Smooth muscle cell (in vitro differentiated cells): Measurements from ENCODE around the gene CALCOCO2. TPM values are rescaled to one million over a fixed set of nuclear protein-coding genes. Genes with fewer than 3 reads are reported as not detected.

ENCODE experiments used
- DNase-seq: peaks from one replicate; lab custom pipeline; 2025; ENCODE audit not compliant: unreplicated experiment; lab: John Stamatoyannopoulos, UW
- H2AFZ ChIP-seq: fragments of 200-600 bp; sonication (generic); 2 replicates; pipeline ENCODE4 v1.6.0; 2016; ENCODE audit warnings: antibody characterized with exemption, low read depth, mild to moderate bottlenecking
- H3F3A ChIP-seq: fragments of 200-600 bp; sonication (generic); 2 replicates; pipeline ENCODE4 v1.6.0; 2017; ENCODE audit warnings: antibody characterized with exemption, low read depth
- H3K27ac ChIP-seq: fragments of 200-600 bp; sonication (generic); 2 replicates; pipeline ENCODE4 v1.5.1; 2016; ENCODE audit warnings: low read depth, mild to moderate bottlenecking
- H3K27me3 ChIP-seq: fragments of 200-600 bp; sonication (generic); 2 replicates; pipeline ENCODE4 v1.6.1; 2016; ENCODE audit warnings: low read depth, mild to moderate bottlenecking
- H3K36me3 ChIP-seq: fragments of 200-600 bp; sonication (generic); 2 replicates; pipeline ENCODE4 v1.5.1; 2016; ENCODE audit warnings: low read depth
- H3K4me1 ChIP-seq: fragments of 200-600 bp; sonication (generic); 2 replicates; pipeline ENCODE4 v1.5.1; 2016; ENCODE audit warnings: low read depth
- H3K4me2 ChIP-seq: fragments of 200-600 bp; sonication (generic); 2 replicates; pipeline ENCODE4 v1.6.0; 2016; ENCODE audit warnings: mild to moderate bottlenecking
- H3K4me3 ChIP-seq: fragments of 200-600 bp; sonication (generic); 2 replicates; pipeline ENCODE4 v1.5.1; 2016; ENCODE audit warnings: mild to moderate bottlenecking
- H3K79me2 ChIP-seq: fragments of 200-600 bp; sonication (generic); 2 replicates; pipeline ENCODE4 v1.6.0; 2016; ENCODE audit warnings: low read depth, mild to moderate bottlenecking
- H3K9ac ChIP-seq: fragments of 200-600 bp; sonication (generic); 2 replicates; pipeline ENCODE4 v1.6.0; 2016; ENCODE audit warnings: low read depth
- H3K9me3 ChIP-seq: fragments of 200-600 bp; sonication (generic); replicated peaks from 2 replicates; pipeline ENCODE4 v1.5.1; 2016; ENCODE audit warnings: low read depth
- H4K20me1 ChIP-seq: fragments of 200-600 bp; sonication (generic); 2 replicates; pipeline ENCODE4 v1.6.0; 2016; ENCODE audit warnings: low read depth
- WGBS: methylation state at CpG from one replicate; pipeline ENCODE4 v1.1.7; 2016; ENCODE audit warnings: low lambda C conversion rate; 5-methylcytosine and 5-hydroxymethylcytosine counted together
- polyA plus RNA-seq: library from polyadenylated mRNA; unstranded; fragments of >200 nt; fragmentation: Nextera tagmentation; extraction: Ambion mirVana; gene quantifications from 2 replicates; pipeline ENCODE4 v1.2.1, GENCODE V29; 2016
- total RNA-seq: library from RNA; depleted of rRNA; stranded (reverse); fragments of >200 nt; gene quantifications from 2 replicates; pipeline ENCODE4 v1.2.3, GENCODE V29; 2014
- TF ChIP-seq, protein P1 (sequence below): fragments of 200-600 bp; sonication (generic); IDR thresholded peaks from 2 replicates; pipeline ENCODE4 v1.5.1; 2017; ENCODE audit warnings: borderline replicate concordance, mild to moderate bottlenecking, antibody characterized with exemption; ENCODE audit not compliant: insufficient read depth, poor library complexity, severe bottlenecking

CALCOCO2 gene
- total and polyA plus RNA-seq, 2 experiments from 2014 or later, result 52.5 to 55.7 TPM

DNA sequence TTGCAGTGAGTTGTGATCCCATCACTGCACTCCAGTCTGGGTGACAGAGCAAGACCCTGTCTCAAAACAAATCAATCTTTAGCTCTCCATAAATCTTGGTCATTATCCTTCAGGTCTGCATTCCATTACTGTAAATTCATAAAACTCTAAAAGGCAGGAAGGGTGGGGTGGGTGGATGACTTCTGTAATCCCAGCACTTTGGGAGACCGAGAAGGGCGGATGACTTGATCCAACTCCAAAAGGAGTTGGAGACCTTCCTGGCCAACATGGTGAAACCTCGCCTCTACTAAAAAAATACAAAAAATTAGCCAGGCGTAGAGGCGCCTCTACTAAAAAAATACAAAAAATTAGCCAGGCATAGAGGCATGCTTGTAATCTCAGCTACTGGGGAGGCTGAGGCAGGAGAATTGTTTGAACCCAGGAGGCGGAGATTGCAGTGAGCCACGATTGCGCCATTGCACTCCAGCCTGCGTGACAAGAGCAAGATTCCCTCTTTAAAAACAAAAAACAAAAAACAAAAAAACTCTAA lies 75.2 kb downstream of the CALCOCO2 start:
- H3K9ac ChIP-seq, result no peak overlapping the region
- H3K4me2 ChIP-seq, result no peak overlapping the region
- no peaks in the 10 kb centered on the region for H3K27me3 ChIP-seq
- TF ChIP-seq, protein P1, sequence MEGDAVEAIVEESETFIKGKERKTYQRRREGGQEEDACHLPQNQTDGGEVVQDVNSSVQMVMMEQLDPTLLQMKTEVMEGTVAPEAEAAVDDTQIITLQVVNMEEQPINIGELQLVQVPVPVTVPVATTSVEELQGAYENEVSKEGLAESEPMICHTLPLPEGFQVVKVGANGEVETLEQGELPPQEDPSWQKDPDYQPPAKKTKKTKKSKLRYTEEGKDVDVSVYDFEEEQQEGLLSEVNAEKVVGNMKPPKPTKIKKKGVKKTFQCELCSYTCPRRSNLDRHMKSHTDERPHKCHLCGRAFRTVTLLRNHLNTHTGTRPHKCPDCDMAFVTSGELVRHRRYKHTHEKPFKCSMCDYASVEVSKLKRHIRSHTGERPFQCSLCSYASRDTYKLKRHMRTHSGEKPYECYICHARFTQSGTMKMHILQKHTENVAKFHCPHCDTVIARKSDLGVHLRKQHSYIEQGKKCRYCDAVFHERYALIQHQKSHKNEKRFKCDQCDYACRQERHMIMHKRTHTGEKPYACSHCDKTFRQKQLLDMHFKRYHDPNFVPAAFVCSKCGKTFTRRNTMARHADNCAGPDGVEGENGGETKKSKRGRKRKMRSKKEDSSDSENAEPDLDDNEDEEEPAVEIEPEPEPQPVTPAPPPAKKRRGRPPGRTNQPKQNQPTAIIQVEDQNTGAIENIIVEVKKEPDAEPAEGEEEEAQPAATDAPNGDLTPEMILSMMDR, result no peak
- H3K36me3 ChIP-seq, result no peaks in the 10 kb centered on the region
- no peak overlapping the region for H3K27ac ChIP-seq
- H3K9me3 ChIP-seq, result no peaks in the 10 kb centered on the region
- no peak overlapping the region for H3K4me3 ChIP-seq
- WGBS, result 83% methylated on average over 9 of the region's 9 CpGs
- DNase-seq, result no peak
- H2AFZ ChIP-seq, result no peak overlapping the region
- H3K79me2 ChIP-seq, result peaks cover 41% of the 10 kb centered on the region
- H3F3A ChIP-seq, result peaks cover 3% of the 10 kb centered on the region
- H4K20me1 ChIP-seq, result peaks cover 21% of the 10 kb centered on the region
- H3K4me1 ChIP-seq, result peaks cover 11% of the 10 kb centered on the region

DNA sequence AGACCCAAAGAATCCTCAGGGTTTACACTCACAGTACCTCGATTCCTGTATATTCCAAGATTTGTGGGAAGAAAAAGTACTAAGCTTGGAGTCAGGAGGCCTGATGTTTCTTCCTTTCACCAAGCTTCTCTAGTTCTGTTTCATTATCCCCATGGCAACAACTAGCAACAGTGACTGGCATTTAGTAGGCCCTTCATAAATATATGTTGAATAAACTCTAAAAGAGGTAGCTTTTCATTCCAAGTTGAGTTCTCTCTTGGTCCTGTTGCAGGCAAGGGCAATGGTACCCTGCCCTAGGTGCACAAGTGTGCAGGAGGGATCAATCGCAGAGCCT lies 76.8 kb downstream of the CALCOCO2 start:
- peaks cover 57% of the 10 kb centered on the region for H3K79me2 ChIP-seq
- 45% methylated on average over 2 of the region's 2 CpGs for WGBS

DNA sequence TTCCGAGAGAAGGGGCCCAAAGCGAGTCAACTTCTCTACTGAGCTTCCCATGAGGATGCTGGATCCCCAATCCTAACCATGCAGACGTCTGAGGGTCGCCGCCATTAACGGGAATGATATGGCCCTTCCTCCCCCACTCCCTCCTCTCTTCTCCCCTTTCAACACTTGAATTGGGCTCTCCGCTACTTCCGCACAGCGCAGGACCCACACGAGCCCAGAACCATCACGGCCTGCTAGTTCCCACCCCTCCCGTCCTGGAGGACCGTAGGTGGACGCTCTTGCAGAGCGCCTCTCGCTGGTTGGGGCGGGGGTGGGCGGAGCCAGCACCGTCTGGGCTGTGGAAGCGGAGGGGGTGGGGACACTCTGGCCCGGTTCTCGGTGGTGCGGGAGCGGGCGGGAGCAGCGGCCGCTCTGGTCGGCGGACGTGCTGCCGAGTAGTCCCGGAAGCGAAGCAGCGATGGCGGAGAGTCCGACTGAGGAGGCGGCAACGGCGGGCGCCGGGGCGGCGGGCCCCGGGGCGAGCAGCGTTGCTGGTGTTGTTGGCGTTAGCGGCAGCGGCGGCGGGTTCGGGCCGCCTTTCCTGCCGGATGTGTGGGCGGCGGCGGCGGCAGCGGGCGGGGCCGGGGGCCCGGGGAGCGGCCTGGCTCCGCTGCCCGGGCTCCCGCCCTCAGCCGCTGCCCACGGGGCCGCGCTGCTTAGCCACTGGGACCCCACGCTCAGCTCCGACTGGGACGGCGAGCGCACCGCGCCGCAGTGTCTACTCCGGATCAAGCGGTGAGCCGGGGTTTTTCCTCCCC lies 77.4 kb downstream of the CALCOCO2 start, which contains the start of gene UBE2Z:
TSS of gene UBE2Z (plus strand) at position 361 of the 797 bp plus-strand sequence. CDS start at position 458, 97 bp downstream.
- H3K4me1 ChIP-seq, result peaks cover 11% of the 10 kb centered on the region
- peak; percentile 87 for DNase-seq
- 1% methylated on average over 28 of the region's 81 CpGs for WGBS

More for the DNA sequence above, 76.8 kb downstream of the CALCOCO2 start:
- Histone ChIP-seq H3K9me3 (no peaks in the 10 kb centered on the region), H3K27me3 (no peaks in the 10 kb centered on the region), H3K4me3 (peak overlapping the region; percentile 94), H3K27ac (peak overlapping the region; percentile 94), H3K36me3 (no peaks in the 10 kb centered on the region), H2AFZ (peak overlapping the region; percentile 44), H3K4me2 (peak overlapping the region; percentile 97), H3F3A (peaks cover 3% of the 10 kb centered on the region), H3K9ac (peak overlapping the region; percentile 92), H4K20me1 (peaks cover 37% of the 10 kb centered on the region), H3K4me1 (peaks cover 11% of the 10 kb centered on the region)
- DNase-seq, result no peak
- TF ChIP-seq, protein P1, result no peak

More for the DNA sequence above, 77.4 kb downstream of the CALCOCO2 start, which contains the start of gene UBE2Z:
- TF ChIP-seq, protein P1, result no peak
- peak within 1 kb of the TSS; percentile 97 for H3K4me2 ChIP-seq
- H3K9me3 ChIP-seq, result no peaks in the 10 kb centered on the region
- peaks cover 63% of the 10 kb centered on the region for H3K79me2 ChIP-seq
- peaks cover 43% of the 10 kb centered on the region for H4K20me1 ChIP-seq
- no peaks in the 10 kb centered on the region for H3K36me3 ChIP-seq
- H3K27me3 ChIP-seq, result no peaks in the 10 kb centered on the region
- peak within 1 kb of the TSS; percentile 92 for H3K9ac ChIP-seq
- H3K27ac ChIP-seq, result peak within 1 kb of the TSS; percentile 94
- peaks cover 3% of the 10 kb centered on the region for H3F3A ChIP-seq
- H3K4me3 ChIP-seq, result peak within 1 kb of the TSS; percentile 94
- peak within 1 kb of the TSS; percentile 44 for H2AFZ ChIP-seq
